Sigmoid colon (tissue), 4 donors: ENCODE data around the gene GRN.

ENCODE experiments used
- CTCF ChIP-seq, 4 experiments: fragments of 450-650 bp in 3 of 4; fragments of 200-600 bp in 1 of 4; IDR thresholded peaks; one replicate each; pipeline ENCODE4 v1.5.1; 2016 to 2019; ENCODE audit warnings: antibody characterized with exemption in 4 of 4, mild to moderate bottlenecking in 3 of 4, moderate library complexity in 2 of 4
- POLR2A ChIP-seq, 2 donors: fragments of 450-650 bp; IDR thresholded peaks; one replicate each; pipeline ENCODE4 v1.6.1; 2016; ENCODE audit warnings: antibody characterized with exemption in 2 of 2, mild to moderate bottlenecking in 2 of 2, moderate library complexity in 2 of 2
- POLR2AphosphoS5 ChIP-seq, 4 donors: sonication (generic); formaldehyde crosslinking; IDR thresholded peaks; one replicate each; pipeline ENCODE4 v1.6.1; 2017; ENCODE audit warnings: antibody characterized with exemption in 4 of 4

DNA sequence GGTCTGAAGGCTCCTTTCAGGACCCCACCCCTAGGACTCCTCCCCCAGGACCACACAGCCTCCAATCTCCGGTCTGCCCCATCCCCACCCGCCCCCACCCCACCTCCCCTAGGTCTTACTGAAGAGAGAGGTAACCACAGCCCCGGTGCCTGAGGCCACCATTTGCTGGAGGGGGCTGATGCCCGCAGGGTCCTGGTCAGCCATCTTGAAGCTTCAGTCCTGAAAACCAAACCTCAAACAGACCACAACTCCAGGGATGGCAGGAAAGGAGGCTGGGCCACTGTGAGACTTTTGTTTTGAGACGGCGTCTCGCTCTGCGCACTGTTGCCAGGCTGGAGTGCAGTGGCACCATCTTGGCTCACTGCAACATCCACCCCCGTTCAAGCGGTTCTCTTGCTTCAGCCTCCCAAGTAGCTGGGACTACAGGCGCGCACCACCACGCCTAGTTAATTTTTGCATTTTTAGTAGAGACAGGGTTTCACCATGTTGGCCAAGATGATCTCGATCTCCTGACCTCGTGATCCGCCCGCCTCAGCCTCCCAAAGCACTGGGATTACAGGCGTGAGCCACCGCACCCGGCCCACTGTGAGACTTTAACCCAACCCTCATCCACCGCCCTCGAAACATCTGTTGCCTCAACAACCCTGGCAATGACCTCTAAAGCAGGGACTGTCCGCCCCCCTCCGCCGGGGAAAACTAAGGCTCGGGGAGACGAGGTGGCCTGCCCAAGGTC, 21.6 kb upstream of the GRN start:
- TF ChIP-seq CTCF (IDR thresholded peaks at IDR 0.05) (no peak), POLR2AphosphoS5 (IDR thresholded peaks at IDR 0.05) (no peak), POLR2A (IDR thresholded peaks at IDR 0.05) (no peak)
